ENCODE results near the gene MAPK4.

The MAPK4 gene

GRCh38 chr18:50573679-50574078, 13.8 kb downstream of the MAPK4 start:
- no peaks in the 10 kb centered on the region for H3K9me3 ChIP-seq (ENCODE audit: control insufficient read depth, insufficient read depth, low read length)
- DNase-seq (ENCODE audit: low read depth, low spot score): no peak
- no peaks in the 10 kb centered on the region for H3K27me3 ChIP-seq (ENCODE audit: control insufficient read depth, insufficient read depth, low read length)
- WGBS (ENCODE audit: insufficient coverage, insufficient read length): no CpG with 5 or more reads among the region's 3 CpGs
- no peaks in the 10 kb centered on the region for H3K36me3 ChIP-seq (ENCODE audit: control insufficient read depth, insufficient read depth, low read length)
- no peak overlapping the region for H3K4me3 ChIP-seq (ENCODE audit: low read length)
- H3K27ac ChIP-seq (ENCODE audit: low read length): no peak overlapping the region
- no peaks in the 10 kb centered on the region; the same call in 1 of the 2 replicates for H3K4me1 ChIP-seq (ENCODE audit: control insufficient read depth, insufficient read depth, low read length)

GRCh38 chr18:50578030-50578429, 18.1 kb downstream of the MAPK4 start:
- no peaks in the 10 kb centered on the region for H3K4me1 ChIP-seq (ENCODE audit: control insufficient read depth, insufficient read depth, low read length)
- DNase-seq (ENCODE audit: low read depth, low spot score): no peak
- no peaks in the 10 kb centered on the region for H3K27me3 ChIP-seq (ENCODE audit: control insufficient read depth, insufficient read depth, low read length)
- H3K4me3 ChIP-seq (ENCODE audit: low read length): no peak overlapping the region
- no peaks in the 10 kb centered on the region for H3K36me3 ChIP-seq (ENCODE audit: control insufficient read depth, insufficient read depth, low read length)
- WGBS (ENCODE audit: insufficient coverage, insufficient read length): no CpG with 5 or more reads among the region's 6 CpGs
- no peak overlapping the region for H3K27ac ChIP-seq (ENCODE audit: low read length)
- H3K9me3 ChIP-seq (ENCODE audit: control insufficient read depth, insufficient read depth, low read length): no peaks in the 10 kb centered on the region

GRCh38 chr18:50578651-50579050, 18.8 kb downstream of the MAPK4 start:
- no peaks in the 10 kb centered on the region for H3K27me3 ChIP-seq (ENCODE audit: control insufficient read depth, insufficient read depth, low read length)
- H3K36me3 ChIP-seq (ENCODE audit: control insufficient read depth, insufficient read depth, low read length): no peaks in the 10 kb centered on the region
- WGBS (ENCODE audit: insufficient coverage, insufficient read length): no CpG with 5 or more reads among the region's 3 CpGs
- H3K27ac ChIP-seq (ENCODE audit: low read length): no peak overlapping the region
- H3K4me1 ChIP-seq (ENCODE audit: control insufficient read depth, insufficient read depth, low read length): no peaks in the 10 kb centered on the region
- no peak overlapping the region for H3K4me3 ChIP-seq (ENCODE audit: low read length)
- no peak for DNase-seq (ENCODE audit: low read depth, low spot score)
- no peaks in the 10 kb centered on the region for H3K9me3 ChIP-seq (ENCODE audit: control insufficient read depth, insufficient read depth, low read length)

GRCh38 chr18:50579061-50579774, 19.3 kb downstream of the MAPK4 start:
- no peak for DNase-seq (ENCODE audit: low read depth, low spot score)
- no peaks in the 10 kb centered on the region for H3K4me1 ChIP-seq (ENCODE audit: control insufficient read depth, insufficient read depth, low read length)
- H3K4me3 ChIP-seq (ENCODE audit: low read length): no peak overlapping the region
- H3K36me3 ChIP-seq (ENCODE audit: control insufficient read depth, insufficient read depth, low read length): no peaks in the 10 kb centered on the region
- WGBS (ENCODE audit: insufficient coverage, insufficient read length): no CpG with 5 or more reads among the region's 3 CpGs
- no peaks in the 10 kb centered on the region for H3K9me3 ChIP-seq (ENCODE audit: control insufficient read depth, insufficient read depth, low read length)
- no peaks in the 10 kb centered on the region for H3K27me3 ChIP-seq (ENCODE audit: control insufficient read depth, insufficient read depth, low read length)
- H3K27ac ChIP-seq (ENCODE audit: low read length): no peak overlapping the region

DNA sequence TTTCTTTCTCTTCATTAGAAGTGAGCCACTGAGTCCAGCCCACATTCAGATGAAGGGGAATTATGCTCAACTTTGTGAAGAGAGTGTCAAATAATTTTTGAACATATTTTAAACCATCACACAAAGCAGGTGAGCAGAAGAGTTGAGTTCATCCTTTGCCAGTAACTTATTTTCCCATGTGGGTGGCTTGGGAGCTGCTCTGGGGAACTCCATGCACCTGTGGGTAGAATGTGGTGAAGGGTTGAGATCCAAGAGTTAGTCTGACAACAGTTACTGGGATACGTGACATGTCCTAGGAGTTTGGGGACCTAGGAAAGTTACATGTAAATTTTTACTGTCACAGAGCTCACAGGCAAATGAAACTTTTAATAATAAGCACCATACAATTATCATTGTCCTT, 21.6 kb downstream of the MAPK4 start:
- no peak for DNase-seq (ENCODE audit: low read depth, low spot score)
- WGBS (ENCODE audit: insufficient coverage, insufficient read length): no CpG with 5 or more reads among the region's 1 CpG
- Histone ChIP-seq H3K4me1 (ENCODE audit: control insufficient read depth, insufficient read depth, low read length) (no peaks in the 10 kb centered on the region), H3K27me3 (ENCODE audit: control insufficient read depth, insufficient read depth, low read length) (no peaks in the 10 kb centered on the region), H3K27ac (ENCODE audit: low read length) (no peak overlapping the region), H3K4me3 (ENCODE audit: low read length) (no peak overlapping the region), H3K9me3 (ENCODE audit: control insufficient read depth, insufficient read depth, low read length) (no peaks in the 10 kb centered on the region), H3K36me3 (ENCODE audit: control insufficient read depth, insufficient read depth, low read length) (no peaks in the 10 kb centered on the region)

GRCh38 chr18:50582500-50582899, 22.6 kb downstream of the MAPK4 start:
- no peaks in the 10 kb centered on the region for H3K4me1 ChIP-seq (ENCODE audit: control insufficient read depth, insufficient read depth, low read length)
- H3K9me3 ChIP-seq (ENCODE audit: control insufficient read depth, insufficient read depth, low read length): no peaks in the 10 kb centered on the region
- no peaks in the 10 kb centered on the region for H3K36me3 ChIP-seq (ENCODE audit: control insufficient read depth, insufficient read depth, low read length)
- H3K4me3 ChIP-seq (ENCODE audit: low read length): no peak overlapping the region
- no peaks in the 10 kb centered on the region for H3K27me3 ChIP-seq (ENCODE audit: control insufficient read depth, insufficient read depth, low read length)
- DNase-seq (ENCODE audit: low read depth, low spot score): no peak
- no CpG with 5 or more reads among the region's 4 CpGs for WGBS (ENCODE audit: insufficient coverage, insufficient read length)
- no peak overlapping the region for H3K27ac ChIP-seq (ENCODE audit: low read length)

DNA sequence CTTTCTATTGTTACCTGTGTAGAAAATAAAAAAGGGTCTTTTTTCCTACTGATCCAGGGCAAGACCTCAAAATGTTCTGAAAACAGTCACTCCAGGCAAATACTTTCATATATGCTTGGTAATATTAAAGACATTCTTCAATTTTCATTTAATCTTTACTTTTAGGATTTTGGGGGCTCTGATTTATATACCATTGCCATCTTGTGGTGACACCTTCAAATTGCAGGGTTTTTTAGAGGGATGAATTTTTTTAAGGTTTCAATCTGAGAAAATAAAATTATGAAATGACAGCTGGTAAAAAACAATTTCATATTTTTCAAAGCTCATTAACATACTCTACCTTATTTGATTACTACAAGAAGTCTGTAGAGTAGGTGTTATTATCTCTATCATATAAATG, 26.8 kb downstream of the MAPK4 start:
- Histone ChIP-seq H3K27me3 (ENCODE audit: control insufficient read depth, insufficient read depth, low read length) (no peaks in the 10 kb centered on the region), H3K36me3 (ENCODE audit: control insufficient read depth, insufficient read depth, low read length) (no peaks in the 10 kb centered on the region), H3K9me3 (ENCODE audit: control insufficient read depth, insufficient read depth, low read length) (no peaks in the 10 kb centered on the region), H3K4me3 (ENCODE audit: low read length) (no peak overlapping the region), H3K4me1 (ENCODE audit: control insufficient read depth, insufficient read depth, low read length) (no peaks in the 10 kb centered on the region), H3K27ac (ENCODE audit: low read length) (no peak overlapping the region)
- no peak for DNase-seq (ENCODE audit: low read depth, low spot score)

DNA sequence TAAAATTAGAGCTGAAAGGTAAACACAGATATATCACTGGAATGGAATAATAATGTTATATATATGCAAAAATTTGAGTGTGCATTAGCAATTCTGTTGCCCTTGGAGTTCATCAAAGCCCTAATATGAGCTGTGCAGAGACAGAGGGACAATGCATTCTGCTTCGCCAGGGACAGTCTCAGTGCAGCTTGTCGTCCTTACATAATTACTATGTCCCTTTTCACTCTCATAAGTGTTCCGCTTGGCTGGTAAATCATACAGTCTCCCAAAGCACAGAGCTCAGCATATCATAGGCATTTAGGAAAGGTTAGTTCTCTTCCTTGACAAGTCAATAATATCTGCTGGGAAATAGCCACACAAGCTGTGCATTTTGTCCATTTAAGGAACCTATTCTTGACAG, 30.7 kb downstream of the MAPK4 start:
- H3K36me3 ChIP-seq (ENCODE audit: control insufficient read depth, insufficient read depth, low read length): no peaks in the 10 kb centered on the region
- DNase-seq (ENCODE audit: low read depth, low spot score): no peak

DNA sequence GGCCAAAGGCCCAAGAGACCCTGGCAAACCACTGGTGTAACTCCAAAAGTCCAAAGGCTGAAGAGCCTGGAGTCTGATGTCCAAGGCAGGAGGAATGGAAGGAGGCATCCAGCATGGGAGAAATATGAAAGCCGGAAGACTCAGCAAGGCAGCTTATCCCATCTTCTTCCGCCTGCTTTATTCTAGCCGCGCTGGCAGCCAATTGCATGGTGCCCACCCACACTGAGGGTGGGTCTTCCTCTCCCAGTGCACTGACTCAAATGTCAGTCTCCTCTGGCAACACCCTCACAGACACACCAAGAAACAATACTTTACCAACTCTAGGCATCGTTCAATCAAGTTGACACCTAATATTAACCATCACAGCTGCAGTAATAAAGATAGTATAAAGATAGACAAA, 34.1 kb downstream of the MAPK4 start:
- Histone ChIP-seq H3K27me3 (ENCODE audit: control insufficient read depth, insufficient read depth, low read length) (no peaks in the 10 kb centered on the region), H3K36me3 (ENCODE audit: control insufficient read depth, insufficient read depth, low read length) (no peaks in the 10 kb centered on the region), H3K27ac (ENCODE audit: low read length) (no peak overlapping the region), H3K4me1 (ENCODE audit: control insufficient read depth, insufficient read depth, low read length) (no peaks in the 10 kb centered on the region), H3K9me3 (ENCODE audit: control insufficient read depth, insufficient read depth, low read length) (no peaks in the 10 kb centered on the region), H3K4me3 (ENCODE audit: low read length) (no peak overlapping the region)
- no peak for DNase-seq (ENCODE audit: low read depth, low spot score)
- WGBS (ENCODE audit: insufficient coverage, insufficient read length): no CpG with 5 or more reads among the region's 5 CpGs

More for the DNA sequence above, 30.7 kb downstream of the MAPK4 start:
- Histone ChIP-seq H3K27me3 (ENCODE audit: control insufficient read depth, insufficient read depth, low read length) (no peaks in the 10 kb centered on the region), H3K9me3 (ENCODE audit: control insufficient read depth, insufficient read depth, low read length) (no peaks in the 10 kb centered on the region), H3K4me1 (ENCODE audit: control insufficient read depth, insufficient read depth, low read length) (no peaks in the 10 kb centered on the region), H3K27ac (ENCODE audit: low read length) (no peak overlapping the region), H3K4me3 (ENCODE audit: low read length) (no peak overlapping the region)
- no CpG with 5 or more reads among the region's 3 CpGs for WGBS (ENCODE audit: insufficient coverage, insufficient read length)

DNA sequence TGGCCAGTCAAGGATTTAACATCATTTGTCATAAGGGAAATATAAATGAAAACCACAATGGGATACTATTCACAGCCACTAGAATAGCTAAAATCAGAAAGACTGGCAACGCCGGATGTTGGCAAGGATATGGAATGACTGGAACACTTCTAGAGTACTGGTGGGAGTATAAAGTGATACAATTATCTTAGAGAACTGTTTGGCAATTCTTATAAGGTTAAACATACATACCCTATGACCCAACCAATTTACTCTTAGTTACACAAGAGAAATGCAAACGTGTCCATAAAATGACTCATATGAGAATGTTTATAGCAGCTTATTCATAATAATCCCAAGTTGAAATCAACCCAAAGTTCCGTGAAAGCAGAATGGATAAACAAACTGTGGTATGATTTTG, 35.1 kb downstream of the MAPK4 start:
- no CpG with 5 or more reads among the region's 4 CpGs for WGBS (ENCODE audit: insufficient coverage, insufficient read length)
- no peak for DNase-seq (ENCODE audit: low read depth, low spot score)

DNA sequence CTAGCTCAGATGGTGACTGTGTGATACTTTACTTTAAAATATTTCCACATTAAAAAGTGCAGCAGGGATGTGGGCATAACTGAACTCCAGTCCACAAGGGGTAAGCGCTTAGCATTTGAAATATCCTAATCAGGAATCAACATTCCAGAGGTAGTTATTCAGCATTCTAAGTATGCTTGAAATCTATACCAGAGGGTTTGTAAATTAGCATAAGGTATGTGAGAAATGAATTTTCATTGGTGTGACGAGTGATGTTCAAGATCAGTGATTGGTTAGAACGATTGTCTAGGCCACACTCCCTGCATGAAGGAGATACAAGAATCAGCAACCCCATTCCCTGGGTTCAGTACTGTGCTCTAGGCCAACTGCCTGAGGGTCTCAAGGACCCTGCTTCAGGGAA, 42.6 kb downstream of the MAPK4 start:
- Histone ChIP-seq H3K4me3 (ENCODE audit: low read length) (no peak overlapping the region), H3K36me3 (ENCODE audit: control insufficient read depth, insufficient read depth, low read length) (no peaks in the 10 kb centered on the region), H3K9me3 (ENCODE audit: control insufficient read depth, insufficient read depth, low read length) (no peaks in the 10 kb centered on the region), H3K4me1 (ENCODE audit: control insufficient read depth, insufficient read depth, low read length) (no peaks in the 10 kb centered on the region), H3K27ac (ENCODE audit: low read length) (no peak overlapping the region), H3K27me3 (ENCODE audit: control insufficient read depth, insufficient read depth, low read length) (no peaks in the 10 kb centered on the region)
- no peak for DNase-seq (ENCODE audit: low read depth, low spot score)
- no CpG with 5 or more reads among the region's 3 CpGs for WGBS (ENCODE audit: insufficient coverage, insufficient read length)

More for the DNA sequence above, 35.1 kb downstream of the MAPK4 start:
- H3K4me3 ChIP-seq (ENCODE audit: low read length): no peak overlapping the region
- no peaks in the 10 kb centered on the region for H3K4me1 ChIP-seq (ENCODE audit: control insufficient read depth, insufficient read depth, low read length)
- no peaks in the 10 kb centered on the region for H3K36me3 ChIP-seq (ENCODE audit: control insufficient read depth, insufficient read depth, low read length)
- no peaks in the 10 kb centered on the region for H3K27me3 ChIP-seq (ENCODE audit: control insufficient read depth, insufficient read depth, low read length)
- no peak overlapping the region for H3K27ac ChIP-seq (ENCODE audit: low read length)
- H3K9me3 ChIP-seq (ENCODE audit: control insufficient read depth, insufficient read depth, low read length): no peaks in the 10 kb centered on the region

All from iPS DF 6.9 (cell line).